ENCODE results near the gene OR8H1. TPM values are rescaled to one million over a fixed set of nuclear protein-coding genes. Genes with fewer than 3 reads are reported as not detected.

OR8H1 gene
- total RNA-seq, 1 donor from 2014 or later: not detected

Other genes starting within 250 kb of the OR8H1 start
- gene OR8I2, start 198.9 kb downstream of the OR8H1 start, total RNA-seq: not detected
- not detected for gene OR8H2, start 188.6 kb downstream of the OR8H1 start, total RNA-seq
- gene OR8H3, start 169.9 kb downstream of the OR8H1 start, total RNA-seq: not detected
- not detected for gene OR8J3, start 152.1 kb downstream of the OR8H1 start, total RNA-seq
- gene OR8K5, start 131.9 kb downstream of the OR8H1 start, total RNA-seq: not detected
- gene OR5J2, start 115.6 kb downstream of the OR8H1 start, total RNA-seq: not detected
- not detected for gene OR5T2, start 58.0 kb downstream of the OR8H1 start, total RNA-seq
- not detected for gene OR5T3, start 40.0 kb downstream of the OR8H1 start, total RNA-seq
- not detected for gene OR5T1, start 18.1 kb downstream of the OR8H1 start, total RNA-seq
- not detected for gene OR8K3, start 22.9 kb upstream of the OR8H1 start, total RNA-seq
- gene OR8K1, start 53.8 kb upstream of the OR8H1 start, total RNA-seq: not detected
- not detected for gene OR8J1, start 62.0 kb upstream of the OR8H1 start, total RNA-seq
- gene OR8U1, start 83.4 kb upstream of the OR8H1 start, total RNA-seq: not detected
- not detected for gene OR5AL1, start 120.4 kb upstream of the OR8H1 start, total RNA-seq
- gene OR5M3, start 181.1 kb upstream of the OR8H1 start, total RNA-seq: not detected
- not detected for gene OR5M8, start 199.1 kb upstream of the OR8H1 start, total RNA-seq

Measured in skeletal muscle tissue (tissue), 1 donor.